ENCODE results near the gene VIM. TPM values are rescaled to one million over a fixed set of nuclear protein-coding genes. Genes with fewer than 3 reads are reported as not detected.
"Not testable (repeated sequence)": the region's sequence is repeated elsewhere in the genome, so short reads cannot be mapped to it uniquely, and the experiment has no call there.

VIM gene
- total RNA-seq, 1 donor from 2014 or later: 477 TPM

DNA sequence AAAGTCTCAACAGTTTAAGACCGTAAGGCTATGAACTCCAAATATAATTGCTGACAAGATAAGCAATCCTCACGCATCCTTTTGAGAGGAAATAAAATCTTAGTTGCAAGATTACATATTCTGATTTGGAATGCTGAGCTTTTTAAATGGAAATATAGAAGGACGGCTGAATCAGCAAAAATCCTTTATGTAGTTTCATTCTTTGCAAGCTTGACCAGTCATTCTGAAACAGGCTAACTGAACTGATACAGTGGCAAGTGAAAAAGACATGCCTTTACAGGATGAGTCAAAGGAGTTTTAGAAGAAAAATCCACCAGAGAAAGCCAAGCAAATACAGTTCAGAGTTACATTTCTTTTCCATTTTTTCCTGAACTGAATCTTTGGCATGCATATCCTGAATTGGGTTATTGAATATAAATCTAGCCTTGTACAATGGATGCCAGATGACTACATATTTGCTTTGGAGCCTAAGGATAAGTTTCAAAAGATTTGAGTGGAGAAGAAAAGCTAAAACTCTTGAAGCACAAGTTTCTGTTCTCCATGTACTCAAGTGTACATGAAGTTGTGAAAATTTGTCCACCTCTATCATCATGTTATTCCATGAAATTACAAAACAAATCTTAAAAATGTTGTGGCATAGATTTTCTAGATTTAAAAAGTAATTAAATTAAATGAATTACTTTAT lies 4.4 kb downstream of the VIM start:
- DNase-seq (ENCODE audit: low spot score): no peak

DNA sequence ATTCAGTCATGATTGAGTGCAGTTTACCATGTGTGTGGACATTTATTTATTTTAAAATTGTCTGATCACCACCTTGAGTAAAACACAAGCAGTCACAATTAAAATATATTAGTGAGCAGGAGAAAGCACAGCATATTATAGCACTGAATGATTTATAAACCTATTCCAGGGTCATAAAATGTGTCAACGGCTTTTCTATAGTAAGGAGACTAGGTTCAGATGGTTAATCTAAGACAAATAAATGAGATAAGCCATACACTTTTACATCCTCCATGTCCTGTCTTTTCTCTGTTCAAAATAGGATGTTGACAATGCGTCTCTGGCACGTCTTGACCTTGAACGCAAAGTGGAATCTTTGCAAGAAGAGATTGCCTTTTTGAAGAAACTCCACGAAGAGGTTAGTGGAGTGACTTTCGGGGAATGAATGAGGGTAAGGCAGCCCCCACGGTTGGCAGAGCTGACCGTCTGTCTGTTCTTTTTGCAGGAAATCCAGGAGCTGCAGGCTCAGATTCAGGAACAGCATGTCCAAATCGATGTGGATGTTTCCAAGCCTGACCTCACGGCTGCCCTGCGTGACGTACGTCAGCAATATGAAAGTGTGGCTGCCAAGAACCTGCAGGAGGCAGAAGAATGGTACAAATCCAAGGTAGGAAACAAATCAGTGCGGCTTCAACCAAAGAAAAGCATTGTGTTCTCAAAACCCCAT lies 5.4 kb downstream of the VIM start:
- DNase-seq (ENCODE audit: low spot score): no peak

DNA sequence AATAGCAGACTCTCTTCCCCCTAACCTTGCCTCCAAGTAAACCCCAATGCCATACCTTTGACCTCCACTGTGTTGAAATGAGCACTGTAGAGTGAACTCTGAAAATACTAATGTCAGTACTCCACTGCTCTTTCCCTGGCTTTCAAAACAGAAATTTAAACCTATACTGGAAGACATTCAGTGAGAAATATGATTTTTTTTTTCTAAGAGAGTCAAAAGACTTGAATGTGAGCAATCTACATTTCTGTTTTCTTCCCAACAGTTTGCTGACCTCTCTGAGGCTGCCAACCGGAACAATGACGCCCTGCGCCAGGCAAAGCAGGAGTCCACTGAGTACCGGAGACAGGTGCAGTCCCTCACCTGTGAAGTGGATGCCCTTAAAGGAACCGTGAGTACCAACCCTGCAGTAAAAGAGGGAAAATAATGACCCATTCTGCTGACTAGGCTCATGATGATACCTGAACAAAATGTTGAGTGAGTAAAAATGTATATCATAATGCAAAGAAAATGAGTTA lies 6.4 kb downstream of the VIM start:
- no peak for DNase-seq (ENCODE audit: low spot score)

DNA sequence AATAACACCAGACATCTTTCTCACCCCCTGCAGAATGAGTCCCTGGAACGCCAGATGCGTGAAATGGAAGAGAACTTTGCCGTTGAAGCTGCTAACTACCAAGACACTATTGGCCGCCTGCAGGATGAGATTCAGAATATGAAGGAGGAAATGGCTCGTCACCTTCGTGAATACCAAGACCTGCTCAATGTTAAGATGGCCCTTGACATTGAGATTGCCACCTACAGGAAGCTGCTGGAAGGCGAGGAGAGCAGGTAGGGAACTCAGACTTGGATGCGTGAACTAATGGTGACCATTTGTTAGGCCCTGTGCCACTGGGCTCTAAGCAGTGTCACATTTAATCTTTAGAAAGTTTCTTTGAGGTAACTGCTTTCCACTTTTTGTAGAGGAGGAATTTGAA lies 7.1 kb downstream of the VIM start:
- DNase-seq (ENCODE audit: low spot score): no peak

DNA sequence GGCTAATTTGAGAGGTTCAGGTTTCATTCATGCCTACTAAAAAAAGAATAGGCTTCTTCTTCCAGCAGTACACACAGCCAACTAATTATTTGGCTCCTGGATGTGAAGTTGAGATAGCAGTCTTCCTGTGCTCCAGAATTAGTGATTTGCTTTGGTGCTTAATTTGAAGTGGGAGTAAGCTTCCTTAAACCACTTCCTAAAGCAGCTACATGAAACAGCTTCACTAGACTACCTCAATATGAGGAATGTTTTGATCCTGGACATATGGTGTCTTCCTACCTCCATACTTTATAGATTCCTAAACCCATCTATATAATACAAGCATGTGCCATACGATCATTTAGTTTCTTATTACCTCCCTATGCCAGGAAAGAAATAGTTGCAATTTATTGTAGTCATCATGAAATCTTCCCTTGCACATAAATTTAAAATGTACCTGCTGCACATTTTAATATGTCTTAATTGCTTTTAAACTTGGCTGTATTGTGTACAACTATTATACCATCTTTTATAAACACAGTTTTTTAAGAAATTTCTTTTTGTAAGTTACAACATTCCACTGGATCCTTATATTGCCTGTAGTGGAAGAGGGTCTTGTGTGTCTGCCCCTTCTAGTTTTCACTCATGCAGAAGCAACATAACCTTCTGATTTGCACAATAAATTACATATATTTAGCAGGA lies 8.6 kb downstream of the VIM start:
- no peak for DNase-seq (ENCODE audit: low spot score)

DNA sequence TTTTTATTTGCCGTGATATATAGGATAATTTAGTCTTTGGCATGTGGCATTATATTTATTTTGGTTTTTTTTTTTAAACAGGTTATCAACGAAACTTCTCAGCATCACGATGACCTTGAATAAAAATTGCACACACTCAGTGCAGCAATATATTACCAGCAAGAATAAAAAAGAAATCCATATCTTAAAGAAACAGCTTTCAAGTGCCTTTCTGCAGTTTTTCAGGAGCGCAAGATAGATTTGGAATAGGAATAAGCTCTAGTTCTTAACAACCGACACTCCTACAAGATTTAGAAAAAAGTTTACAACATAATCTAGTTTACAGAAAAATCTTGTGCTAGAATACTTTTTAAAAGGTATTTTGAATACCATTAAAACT lies 9.1 kb downstream of the VIM start:
- DNase-seq (ENCODE audit: low spot score): no peak

DNA sequence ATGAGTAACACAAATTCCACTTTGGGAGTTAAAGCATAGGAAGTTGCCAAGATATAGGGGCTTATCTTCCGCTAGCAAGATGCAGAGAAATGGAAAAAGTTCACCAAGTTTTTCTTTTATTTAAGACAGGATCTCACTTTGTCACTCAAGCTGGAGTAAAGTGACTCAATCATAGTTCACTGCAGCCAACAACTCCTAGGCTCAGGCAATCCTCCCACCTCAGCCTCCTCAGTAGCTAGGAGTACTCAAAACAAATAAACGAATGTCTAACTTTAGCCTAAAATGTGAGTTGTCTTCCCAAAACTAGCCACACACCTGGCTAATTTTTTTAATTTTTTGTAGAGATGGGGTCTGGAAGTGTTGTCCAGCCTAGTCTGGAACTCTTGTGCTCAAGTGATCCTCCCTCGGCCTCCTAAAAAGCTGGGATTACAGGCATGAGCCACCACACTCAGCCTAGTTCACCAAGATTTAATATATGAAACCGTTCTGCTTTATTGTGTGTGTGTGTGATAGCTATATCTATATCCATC lies 9.9 kb downstream of the VIM start:
- DNase-seq (ENCODE audit: low spot score): no peak

DNA sequence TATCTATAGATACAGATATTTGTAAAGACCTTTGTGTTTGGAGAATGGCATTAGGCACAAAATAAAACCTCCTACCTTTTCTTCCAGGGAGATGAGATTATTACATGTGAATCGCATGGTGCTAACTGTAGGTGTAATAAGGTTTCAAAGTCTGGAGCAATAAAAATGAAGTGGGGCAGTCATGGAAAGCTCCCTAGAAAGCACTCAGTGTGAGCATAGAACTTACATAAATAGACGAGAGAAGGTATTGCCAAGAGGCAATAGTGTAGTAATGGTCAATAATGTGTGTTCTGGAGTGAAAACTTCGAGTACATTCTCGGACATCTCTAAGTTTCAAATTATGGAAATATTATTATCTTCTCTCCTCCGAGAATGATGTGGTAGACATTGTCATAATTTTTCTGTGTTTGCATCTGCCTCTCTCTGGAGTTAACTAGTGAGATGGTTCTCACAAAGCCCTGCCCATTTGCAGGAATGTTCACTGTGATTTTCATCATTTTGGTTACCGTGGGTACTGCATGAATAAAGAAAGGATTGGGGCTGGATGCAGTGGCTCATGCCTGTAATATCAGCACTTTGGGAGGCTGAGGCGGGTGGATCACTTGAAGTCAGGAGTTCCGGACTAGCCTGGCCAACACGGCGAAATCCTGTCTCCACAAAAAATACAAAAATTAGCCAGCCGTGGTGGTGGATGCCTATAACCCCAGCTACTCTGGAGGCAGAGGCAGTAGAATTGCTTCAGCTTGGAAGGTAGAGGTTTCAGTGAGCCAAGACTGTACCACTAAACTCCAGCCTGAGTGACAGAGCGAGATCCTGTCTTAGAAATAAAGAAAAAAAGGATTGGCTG lies 10.6 kb downstream of the VIM start:
- DNase-seq (ENCODE audit: low spot score): no peak

DNA sequence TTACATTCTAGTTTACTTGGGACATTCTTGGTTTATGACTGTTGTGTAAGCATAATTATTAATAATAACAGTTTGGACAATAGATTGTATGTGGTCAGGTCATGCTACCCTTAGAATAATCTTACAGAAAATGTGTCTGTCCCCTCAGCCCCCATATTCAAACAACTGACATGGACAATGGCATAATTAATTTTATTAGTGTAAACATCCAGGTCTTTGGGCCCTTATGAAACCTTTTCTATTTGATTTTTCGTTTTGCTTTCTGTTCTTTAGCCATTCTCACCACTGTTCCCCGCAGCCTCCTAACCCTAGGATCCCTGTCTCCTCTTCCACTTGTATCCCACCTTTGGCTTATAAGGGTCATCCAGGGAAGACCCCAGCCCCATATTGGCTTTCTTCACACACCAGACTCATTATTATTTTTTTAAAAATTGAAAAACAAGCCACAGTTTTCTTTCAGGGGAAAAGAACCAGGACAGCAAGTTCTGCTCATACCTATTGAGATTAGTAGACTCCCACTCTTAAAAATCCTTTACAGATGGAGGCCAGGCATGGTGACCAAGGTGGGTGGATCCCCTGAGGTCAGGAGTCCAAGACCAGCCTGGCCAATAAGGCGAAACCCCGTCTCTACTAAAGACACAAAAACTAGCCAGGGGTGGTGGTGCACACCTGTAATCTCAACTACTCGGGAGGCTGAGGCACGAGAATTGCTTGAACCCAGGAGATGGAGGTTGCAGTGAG lies 11.5 kb downstream of the VIM start:
- no peak for DNase-seq (ENCODE audit: low spot score)

- DNase-seq (ENCODE audit: low spot score): no peak
Observed at GRCh38 chr10:17240096-17240495, 12.1 kb downstream of the VIM start.

- DNase-seq (ENCODE audit: low spot score): no peak
Observed at GRCh38 chr10:17240616-17241015, 12.6 kb downstream of the VIM start.

DNA sequence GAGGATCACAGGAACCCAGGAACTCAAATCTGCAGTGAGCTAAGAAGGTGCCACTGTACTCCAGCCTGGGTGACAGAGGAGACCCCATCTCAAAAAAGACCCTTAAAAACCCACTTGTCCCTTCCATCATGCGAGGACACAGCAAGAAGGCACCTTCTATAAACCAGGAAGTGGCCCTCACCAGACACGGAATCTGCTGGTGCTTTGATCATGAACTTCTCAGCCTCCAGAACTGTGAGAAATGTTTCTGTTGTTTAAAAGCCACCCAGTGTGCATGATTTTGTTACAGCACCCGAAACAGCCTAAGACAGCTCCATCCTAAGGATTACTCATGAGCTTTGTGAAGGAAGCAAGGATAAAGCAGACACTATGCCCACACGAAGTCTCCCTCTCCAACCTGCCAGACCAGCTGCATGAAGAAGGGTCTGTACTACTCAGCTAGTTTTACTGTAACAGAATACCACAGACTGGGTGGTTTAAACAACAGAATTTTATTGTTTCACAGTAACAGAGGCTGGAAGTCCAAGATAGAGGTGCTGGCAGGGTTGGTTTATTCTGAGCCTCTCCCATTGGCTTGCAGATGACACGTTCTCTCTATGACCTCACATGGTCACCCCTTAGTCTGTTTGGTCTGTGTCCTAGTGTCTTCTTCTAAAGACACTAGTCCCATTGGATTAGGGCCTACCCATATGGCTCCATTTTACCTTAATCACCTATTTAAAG lies 13.7 kb downstream of the VIM start:
- no peak for DNase-seq (ENCODE audit: low spot score)

GRCh38 chr10:17244700-17245365 lies 16.8 kb downstream of the VIM start:
- DNase-seq (ENCODE audit: low spot score): no peak

DNA sequence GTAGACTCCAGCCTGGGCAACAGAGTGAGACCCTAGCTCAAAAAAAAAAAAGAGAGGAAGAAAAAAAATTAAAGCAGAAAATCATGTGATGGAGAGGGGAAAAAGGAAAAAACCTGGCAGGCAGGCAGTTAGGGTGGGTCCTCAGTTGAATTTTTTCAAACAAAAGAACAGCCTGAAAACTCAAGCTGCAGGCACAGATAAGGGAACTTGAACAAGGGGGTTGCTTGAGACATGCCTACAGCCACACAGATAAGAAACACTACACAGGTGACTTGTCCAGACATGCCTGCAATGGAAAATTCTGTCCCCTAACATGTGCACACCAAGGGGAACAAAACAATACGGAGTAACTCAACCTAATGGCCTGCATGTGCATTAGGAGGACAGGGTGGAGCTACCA lies 19.2 kb downstream of the VIM start:
- no peak for DNase-seq (ENCODE audit: low spot score)

DNA sequence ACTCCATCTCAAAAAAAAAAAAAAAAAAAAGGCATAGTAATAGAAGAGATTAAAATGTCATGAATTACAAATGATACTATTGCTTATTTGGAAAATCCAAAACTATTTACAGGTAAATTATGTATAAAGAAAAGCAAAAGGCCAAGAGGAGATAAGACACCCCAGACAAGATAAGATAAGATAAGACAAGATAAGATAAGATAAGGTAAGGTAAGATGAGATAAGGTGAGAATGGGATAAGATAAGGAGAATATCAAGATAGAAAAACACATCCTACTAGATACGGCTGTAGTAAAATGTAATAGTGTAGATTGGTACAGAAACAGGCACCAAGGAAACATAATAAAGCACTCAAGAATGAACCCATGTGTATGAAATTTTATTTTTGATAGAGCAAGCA lies 20.9 kb downstream of the VIM start:
- no peak for DNase-seq (ENCODE audit: low spot score)

DNA sequence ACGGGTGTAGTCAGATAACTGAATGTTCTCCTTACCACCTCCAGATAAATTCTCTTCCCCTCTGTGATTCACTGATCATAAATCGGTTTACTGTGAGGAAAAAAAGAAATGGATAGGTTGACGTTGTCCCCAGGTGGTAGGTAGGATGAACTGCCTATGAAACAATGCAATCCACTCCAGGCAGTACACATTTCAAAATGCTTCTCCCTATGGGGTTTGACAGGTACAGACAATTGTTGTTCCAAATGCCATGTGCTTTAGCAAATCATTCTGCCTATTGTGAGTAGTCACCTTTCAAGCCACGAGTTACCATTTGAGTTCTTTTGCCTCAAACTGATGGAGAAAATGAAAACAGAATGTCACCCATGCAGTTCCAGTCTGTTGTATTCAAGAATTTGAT lies 21.8 kb downstream of the VIM start:
- no peak for DNase-seq (ENCODE audit: low spot score)

- no peak for DNase-seq (ENCODE audit: low spot score)
Observed at GRCh38 chr10:17250736-17251135, 22.7 kb downstream of the VIM start.

DNA sequence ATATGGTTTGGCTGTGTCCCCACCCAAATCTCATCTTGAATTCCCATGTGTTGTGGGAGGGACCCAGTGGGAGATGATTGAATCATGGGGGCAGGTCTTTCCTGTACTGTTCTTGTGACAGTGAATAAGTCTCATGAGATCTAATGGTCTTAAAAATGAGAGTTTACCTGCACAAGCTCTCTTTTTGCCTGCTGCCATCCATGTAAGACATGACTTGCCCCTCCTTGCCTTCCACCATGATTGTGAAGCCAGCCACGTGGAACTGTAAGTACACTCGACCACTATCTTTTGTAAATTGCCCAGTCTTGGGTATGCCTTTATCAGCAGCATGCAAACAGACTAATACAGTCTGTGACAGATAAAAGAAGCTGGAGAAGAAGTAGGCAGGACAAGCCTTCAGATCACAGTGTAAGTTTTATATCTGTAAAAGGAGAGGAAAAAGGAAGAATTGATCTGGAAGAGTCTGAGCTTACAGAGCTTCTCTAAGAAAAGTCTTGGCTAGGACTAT lies 26.6 kb downstream of the VIM start:
- DNase-seq (ENCODE audit: low spot score): not testable (repeated sequence)

GRCh38 chr10:17255512-17255911 lies 27.5 kb downstream of the VIM start:
- no peak for DNase-seq (ENCODE audit: low spot score)

DNA sequence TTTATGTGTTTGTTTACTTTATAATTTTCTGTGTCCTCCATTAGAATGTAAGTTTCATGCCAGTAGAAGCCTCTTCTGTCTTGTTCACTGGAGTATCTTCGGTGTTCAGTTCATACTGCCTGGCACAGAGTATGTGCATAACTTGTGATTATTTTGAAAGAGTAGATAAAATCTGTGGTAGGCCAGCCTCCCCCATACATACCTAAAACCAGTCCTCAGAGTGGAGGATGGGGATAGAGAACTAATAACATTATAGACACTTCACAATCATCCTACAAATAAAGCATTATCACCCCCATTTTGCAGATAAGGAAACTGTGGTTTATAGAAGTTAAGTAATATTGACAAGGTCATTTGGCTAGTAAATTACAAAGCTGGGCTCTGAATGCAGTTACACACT lies 28.0 kb downstream of the VIM start:
- DNase-seq (ENCODE audit: low spot score): no peak

Data from mucosa of gallbladder (tissue), 1 donor.